Esophagus muscularis mucosa (tissue), 4 donors: Measurements from ENCODE around the gene PAX6.

Experiments
- EP300 ChIP-seq: sonication (generic); formaldehyde crosslinking; IDR thresholded peaks from one replicate; pipeline ENCODE4 v1.6.1; 2017; ENCODE audit warnings: antibody characterized with exemption
- POLR2A ChIP-seq: fragments of 450-650 bp; IDR thresholded peaks from one replicate; pipeline ENCODE4 v1.6.1; 2017; ENCODE audit warnings: antibody characterized with exemption, moderate library complexity, mild to moderate bottlenecking, low read depth
- POLR2AphosphoS5 ChIP-seq, 2 donors: sonication (generic); formaldehyde crosslinking; IDR thresholded peaks; one replicate each; pipeline ENCODE4 v1.6.1; 2017; ENCODE audit warnings: antibody characterized with exemption in 2 of 2
- TF ChIP-seq, protein P1 (sequence below), 3 experiments: fragments of 200-600 bp in 2 of 3; fragments of 450-650 bp in 1 of 3; sonication (generic) in 2 of 3; IDR thresholded peaks; one replicate each; pipeline ENCODE4 v1.5.1; 2017 to 2019; ENCODE audit warnings: antibody characterized with exemption in 3 of 3, mild to moderate bottlenecking in 2 of 3, moderate library complexity in 1 of 3

- TF ChIP-seq, protein P1, sequence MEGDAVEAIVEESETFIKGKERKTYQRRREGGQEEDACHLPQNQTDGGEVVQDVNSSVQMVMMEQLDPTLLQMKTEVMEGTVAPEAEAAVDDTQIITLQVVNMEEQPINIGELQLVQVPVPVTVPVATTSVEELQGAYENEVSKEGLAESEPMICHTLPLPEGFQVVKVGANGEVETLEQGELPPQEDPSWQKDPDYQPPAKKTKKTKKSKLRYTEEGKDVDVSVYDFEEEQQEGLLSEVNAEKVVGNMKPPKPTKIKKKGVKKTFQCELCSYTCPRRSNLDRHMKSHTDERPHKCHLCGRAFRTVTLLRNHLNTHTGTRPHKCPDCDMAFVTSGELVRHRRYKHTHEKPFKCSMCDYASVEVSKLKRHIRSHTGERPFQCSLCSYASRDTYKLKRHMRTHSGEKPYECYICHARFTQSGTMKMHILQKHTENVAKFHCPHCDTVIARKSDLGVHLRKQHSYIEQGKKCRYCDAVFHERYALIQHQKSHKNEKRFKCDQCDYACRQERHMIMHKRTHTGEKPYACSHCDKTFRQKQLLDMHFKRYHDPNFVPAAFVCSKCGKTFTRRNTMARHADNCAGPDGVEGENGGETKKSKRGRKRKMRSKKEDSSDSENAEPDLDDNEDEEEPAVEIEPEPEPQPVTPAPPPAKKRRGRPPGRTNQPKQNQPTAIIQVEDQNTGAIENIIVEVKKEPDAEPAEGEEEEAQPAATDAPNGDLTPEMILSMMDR (IDR thresholded peaks at IDR 0.05) = no peak
- no peak for TF ChIP-seq POLR2A
- no peak for TF ChIP-seq POLR2AphosphoS5 (IDR thresholded peaks at IDR 0.05)
- no peak for TF ChIP-seq EP300
Measured at GRCh38 chr11:31740131-31740530, 71.0 kb downstream of the PAX6 start.
